HepG2 (cell line): Measurements from ENCODE around the gene IGSF21. TPM values are rescaled to one million over a fixed set of nuclear protein-coding genes. Genes with fewer than 3 reads are reported as not detected.

Source experiments
- ATAC-seq: fragments of 200-7000 bp; cut with Tn5 transposase; 3 replicates; pipeline ENCODE4 v1.9.1; 2020; ENCODE audit warnings: mild to moderate bottlenecking, moderate library complexity
- BruUV-seq: library from RNA; stranded (reverse); fragments of 400-500 nt; replicated peaks from 2 replicates; lab custom pipeline; 2021; lab: Mats Ljungman, UMichigan
- CTCF ChIA-PET: fragments of 300-600 bp; formaldehyde crosslinking; extraction: SDS; loops from one replicate; lab custom pipeline; 2021; ENCODE audit warnings: low total read pairs, inconsistent platforms, low intra/inter-chr PET ratio; lab: Yijun Ruan, JAX
- POLR2A ChIA-PET: fragments of 350-600 bp; sonication (Branson Sonifier 250); formaldehyde crosslinking; loops from one replicate; lab custom pipeline; 2020; ENCODE audit warnings: antibody characterized with exemption, inconsistent platforms; lab: Yijun Ruan, JAX
- DNase-seq: peaks from one replicate; pipeline ENCODE4 v3.0.0-alpha.2; 2015; ENCODE audit warnings: low spot score
- FAIRE-seq: peaks from 3 replicates; lab custom pipeline; 2011; peaks lifted over from hg19 to GRCh38; lab: Jason Lieb, UNC
- H2AFZ ChIP-seq: one replicate; pipeline ENCODE4 v1.6.1; 2011; ENCODE audit warnings: low read length, inconsistent platforms
- H3K27ac ChIP-seq: fragments of 300-600 bp; 3 replicates; pipeline ENCODE4 v1.8.0; 2011; ENCODE audit warnings: mixed run types, mild to moderate bottlenecking, mixed read lengths, low read length, inconsistent platforms; ENCODE audit not compliant: insufficient read depth; ENCODE audit errors: extremely low read length
- H3K27me3 ChIP-seq, 2 experiments: fragments of 200-600 bp in 1 of 2; 2 replicates in 1 of 2; 3 replicates in 1 of 2; pipeline versions ENCODE4 v1.6.0 to v1.8.0; 2011; ENCODE audit warnings: low read length in 2 of 2, mild to moderate bottlenecking in 2 of 2, moderate library complexity in 2 of 2, inconsistent platforms in 1 of 2; ENCODE audit not compliant: insufficient read depth in 2 of 2, control insufficient read depth in 1 of 2
- H3K36me3 ChIP-seq, 2 experiments: fragments of 200-600 bp in 1 of 2; replicated peaks in 1 of 2; 2 replicates in 1 of 2; 3 replicates in 1 of 2; pipeline versions ENCODE4 v1.5.1 to v1.8.0; 2011; ENCODE audit warnings: low read length in 2 of 2, inconsistent platforms in 1 of 2; ENCODE audit not compliant: insufficient read depth in 2 of 2, control insufficient read depth in 1 of 2
- H3K4me1 ChIP-seq: 2 replicates; pipeline ENCODE4 v1.5.1; 2012; ENCODE audit warnings: low read length, inconsistent platforms; ENCODE audit not compliant: insufficient read depth
- H3K4me2 ChIP-seq: 2 replicates; pipeline ENCODE4 v1.6.0; 2011; ENCODE audit warnings: low read depth, low read length, inconsistent platforms
- H3K4me3 ChIP-seq, 3 experiments: fragments of 200-600 bp in 1 of 3; sonication (generic), shearing (Covaris generic) in 1 of 3; replicated peaks in 1 of 3; 2 replicates each; pipeline ENCODE4 v1.5.1; 2011 to 2016; ENCODE audit warnings: low read length in 3 of 3, inconsistent platforms in 2 of 3, low read depth in 2 of 3, mild to moderate bottlenecking in 2 of 3, control low read depth in 1 of 3, mixed read lengths in 1 of 3; ENCODE audit not compliant: insufficient read depth in 1 of 3
- H3K79me2 ChIP-seq: one replicate; pipeline ENCODE4 v1.6.1; 2011; ENCODE audit warnings: low read length, inconsistent platforms; ENCODE audit not compliant: insufficient read depth
- H3K9ac ChIP-seq: 2 replicates; pipeline ENCODE4 v1.6.0; 2011; ENCODE audit warnings: mild to moderate bottlenecking, low read depth, low read length, inconsistent platforms; ENCODE audit not compliant: insufficient read depth
- H3K9me3 ChIP-seq: 2 replicates; pipeline ENCODE4 v1.5.1; 2012; ENCODE audit warnings: mild to moderate bottlenecking, low read length
- H4K20me1 ChIP-seq: 2 replicates; pipeline ENCODE4 v1.6.0; 2011; ENCODE audit warnings: inconsistent platforms, mild to moderate bottlenecking, low read length, moderate library complexity; ENCODE audit not compliant: insufficient read depth
- KAT2B ChIP-seq: fragments of 150-350 bp; IDR thresholded peaks from 2 replicates; pipeline ENCODE4 v1.6.1; 2014; ENCODE audit warnings: low read depth, low read length, borderline replicate concordance
- ZNF101 ChIP-seq: sonication (generic); formaldehyde crosslinking; IDR thresholded peaks from 2 replicates; pipeline ENCODE4 v1.4.0; 2020; ENCODE audit warnings: mild to moderate bottlenecking, low read depth, missing genetic modification reagents, borderline replicate concordance
- ZNF136 ChIP-seq: sonication (generic); formaldehyde crosslinking; IDR thresholded peaks from 2 replicates; pipeline ENCODE4 v1.8.1; 2022; ENCODE audit warnings: low read depth, mild to moderate bottlenecking, moderate library complexity, missing genetic modification reagents
- ZNF20 ChIP-seq: sonication (generic); formaldehyde crosslinking; IDR thresholded peaks from 2 replicates; pipeline ENCODE4 v1.4.0; 2020; ENCODE audit warnings: mild to moderate bottlenecking, moderate library complexity, missing genetic modification reagents
- ZNF281 ChIP-seq: sonication (generic); formaldehyde crosslinking; IDR thresholded peaks from 2 replicates; pipeline ENCODE4 v1.4.0; 2020; ENCODE audit warnings: missing genetic modification reagents, borderline replicate concordance
- ZNF776 ChIP-seq: sonication (generic); formaldehyde crosslinking; IDR thresholded peaks from 2 replicates; pipeline ENCODE4 v1.4.0; 2020; ENCODE audit warnings: mild to moderate bottlenecking, missing genetic modification reagents
- ZSCAN29 ChIP-seq: sonication (generic); formaldehyde crosslinking; conservative IDR thresholded peaks from 2 replicates; pipeline ENCODE4 v1.4.0; 2020; ENCODE audit warnings: mild to moderate bottlenecking, missing genetic modification reagents
- WGBS: methylation state at CpG from one replicate; pipeline ENCODE4 v1.1.6; 2017; ENCODE audit warnings: low lambda C conversion rate; 5-methylcytosine and 5-hydroxymethylcytosine counted together
- in situ Hi-C: cut with HindIII; loops from 2 replicates; pipeline ENCODE4 v1.10.0; 2017; ENCODE audit warnings: low pct_unique_long_range_greater_than_20kb; ENCODE audit not compliant: extremely low pct_ligation_motif_present
- intact Hi-C: fragments of 100-400 bp; cut with micrococcal nuclease; formaldehyde crosslinking; loops from one replicate; pipeline ENCODE4 v1.10.0; 2022; ENCODE audit not compliant: unreplicated experiment
- polyA plus RNA-seq, 8 experiments: library from polyadenylated mRNA; depleted of rRNA in 3 of 8; stranded (reverse) in 7 of 8; unstranded in 1 of 8; fragments of >200 nt; fragmentation: Illumina TruSeq in 4 of 8; extraction: Trizol in 4 of 8; gene quantifications; 2 replicates each; pipeline versions ENCODE4 v1.2.1 to v1.2.3, GENCODE V29; 2011 to 2016; ENCODE audit warnings: low read depth in 4 of 8, missing spikeins in 1 of 8, mixed read lengths in 1 of 8; ENCODE audit not compliant: insufficient read depth in 1 of 8
- total RNA-seq, 5 experiments: library from RNA; depleted of rRNA; stranded (reverse); fragments of >200 nt; fragmentation: Illumina TruSeq; extraction: Trizol; gene quantifications; 2 replicates each; pipeline ENCODE4 v1.2.3, GENCODE V29; 2016; ENCODE audit warnings: low read depth in 1 of 5

The IGSF21 gene
- total and polyA plus RNA-seq, 2 of the 13 experiments (the other 11 are each of a cell fraction or from before 2014, with no cell fraction given): not detected

- ChIA-PET POLR2A (no interaction called here), CTCF (no interaction called here)
- Histone ChIP-seq H3K36me3 (no peaks in the 10 kb centered on the region), H3K4me2 (no peak overlapping the region), H3K9ac (no peak overlapping the region), H3K4me3 (no peak overlapping the region), H4K20me1 (no peaks in the 10 kb centered on the region), H3K27me3 (peaks cover 1 to 9% of the 10 kb centered on the region in 2 experiments; a peak in 1 of 5 replicates), H2AFZ (no peak overlapping the region), H3K4me1 (no peaks in the 10 kb centered on the region), H3K79me2 (no peaks in the 10 kb centered on the region), H3K27ac (no peak overlapping the region), H3K9me3 (no peaks in the 10 kb centered on the region)
- in situ Hi-C loops (loop anchor here (5.0 kb wide), 1 partner anchor 179 kb away; no protein-coding TSS in a partner anchor), intact Hi-C loops (no loop called here)
- no TSS peak for BruUV-seq
- ATAC-seq: no peak
- DNase-seq: no peak
- 25% methylated on average over 2 of the region's 2 CpGs for WGBS
- no peak for FAIRE-seq
- TF ChIP-seq ZNF101 (CRISPR knock-in tag): no peak
Measured at GRCh38 chr1:18101508-18101907, 6.1 kb upstream of the IGSF21 start.

GRCh38 chr1:18103788-18104421 is 3.7 kb upstream of the IGSF21 start:
- no peak for FAIRE-seq
- WGBS: 0% methylated on average over 1 of the region's 7 CpGs
- TF ChIP-seq ZNF136 (no peak), ZNF281 (CRISPR knock-in tag) (no peak), ZNF20 (CRISPR knock-in tag) (no peak), ZSCAN29 (CRISPR knock-in tag) (no peak), ZNF776 (CRISPR knock-in tag) (no peak), KAT2B (no peak)

More at GRCh38 chr1:18103788-18104421, 3.7 kb upstream of the IGSF21 start:
- Histone ChIP-seq H3K79me2 (no peaks in the 10 kb centered on the region), H3K4me2 (no peak overlapping the region), H3K4me1 (no peaks in the 10 kb centered on the region), H3K4me3 (no peak overlapping the region), H3K9ac (no peak overlapping the region), H4K20me1 (0 out of 2 replicates have a peak, but pooled peaks cover 3% of the 10 kb centered on the region), H3K9me3 (no peaks in the 10 kb centered on the region), H2AFZ (no peak overlapping the region), H3K36me3 (no peaks in the 10 kb centered on the region), H3K27ac (no peak overlapping the region), H3K27me3 (peaks cover 5 to 23% of the 10 kb centered on the region in 2 experiments; a peak in 3 of 5 replicates)
- CTCF ChIA-PET: no interaction called here
- in situ Hi-C loops: loop anchor here (5.0 kb wide), 1 partner anchor 182 kb away; no protein-coding TSS in a partner anchor
- intact Hi-C loops: no loop called here
- ATAC-seq: no peak
- DNase-seq: no peak
- no TSS peak for BruUV-seq
- POLR2A ChIA-PET: no interaction called here
